KMS-11 (cell line): ENCODE measurements around the gene WBP1.

Source experiments
- H2AFZ ChIP-seq: fragments of 200-600 bp; sonication (generic); 2 replicates; pipeline ENCODE4 v1.6.1; 2016; ENCODE audit warnings: antibody characterized with exemption, mixed run types, low read depth
- H3K27ac ChIP-seq: fragments of 200-600 bp; sonication (generic); 2 replicates; pipeline ENCODE4 v1.6.1; 2016; ENCODE audit warnings: mild to moderate bottlenecking, mixed run types
- H3K27me3 ChIP-seq: fragments of 200-600 bp; sonication (generic); 2 replicates; pipeline ENCODE4 v1.6.1; 2017; ENCODE audit warnings: mild to moderate bottlenecking, low read depth, mixed run types, moderate library complexity; ENCODE audit not compliant: insufficient read depth
- H3K36me3 ChIP-seq: fragments of 200-600 bp; sonication (generic); 2 replicates; pipeline ENCODE4 v1.6.1; 2017; ENCODE audit warnings: mild to moderate bottlenecking, mixed run types; ENCODE audit not compliant: insufficient read depth
- H3K4me1 ChIP-seq: fragments of 200-600 bp; sonication (generic); 2 replicates; pipeline ENCODE4 v1.6.1; 2016; ENCODE audit warnings: mild to moderate bottlenecking, low read depth, mixed run types; ENCODE audit not compliant: poor library complexity, severe bottlenecking
- H3K4me2 ChIP-seq: fragments of 200-600 bp; sonication (generic); 2 replicates; pipeline ENCODE4 v1.7.0; 2016; ENCODE audit warnings: mild to moderate bottlenecking, mixed run types
- H3K4me3 ChIP-seq: fragments of 200-600 bp; sonication (generic); IDR thresholded peaks from 2 replicates; pipeline ENCODE4 v1.6.1; 2017; ENCODE audit warnings: low read depth, low read length, mixed read lengths; ENCODE audit not compliant: insufficient read depth
- H3K79me2 ChIP-seq: fragments of 200-600 bp; sonication (generic); 2 replicates; pipeline ENCODE4 v1.6.1; 2016; ENCODE audit warnings: low read depth, mixed run types; ENCODE audit not compliant: insufficient read depth
- H3K9ac ChIP-seq: fragments of 200-600 bp; sonication (generic); 2 replicates; pipeline ENCODE4 v1.6.1; 2016; ENCODE audit warnings: mild to moderate bottlenecking, mixed run types
- H4K20me1 ChIP-seq: fragments of 200-600 bp; sonication (generic); 2 replicates; pipeline ENCODE4 v1.6.1; 2016; ENCODE audit warnings: mild to moderate bottlenecking, mixed run types; ENCODE audit not compliant: insufficient read depth
- TF ChIP-seq, protein P1 (sequence below): fragments of 200-600 bp; sonication (generic); conservative IDR thresholded peaks from 2 replicates; pipeline ENCODE4 v1.6.1; 2017; ENCODE audit warnings: low read depth, mild to moderate bottlenecking, antibody characterized with exemption, low read length, moderate library complexity, mixed read lengths

Gene WBP1

DNA sequence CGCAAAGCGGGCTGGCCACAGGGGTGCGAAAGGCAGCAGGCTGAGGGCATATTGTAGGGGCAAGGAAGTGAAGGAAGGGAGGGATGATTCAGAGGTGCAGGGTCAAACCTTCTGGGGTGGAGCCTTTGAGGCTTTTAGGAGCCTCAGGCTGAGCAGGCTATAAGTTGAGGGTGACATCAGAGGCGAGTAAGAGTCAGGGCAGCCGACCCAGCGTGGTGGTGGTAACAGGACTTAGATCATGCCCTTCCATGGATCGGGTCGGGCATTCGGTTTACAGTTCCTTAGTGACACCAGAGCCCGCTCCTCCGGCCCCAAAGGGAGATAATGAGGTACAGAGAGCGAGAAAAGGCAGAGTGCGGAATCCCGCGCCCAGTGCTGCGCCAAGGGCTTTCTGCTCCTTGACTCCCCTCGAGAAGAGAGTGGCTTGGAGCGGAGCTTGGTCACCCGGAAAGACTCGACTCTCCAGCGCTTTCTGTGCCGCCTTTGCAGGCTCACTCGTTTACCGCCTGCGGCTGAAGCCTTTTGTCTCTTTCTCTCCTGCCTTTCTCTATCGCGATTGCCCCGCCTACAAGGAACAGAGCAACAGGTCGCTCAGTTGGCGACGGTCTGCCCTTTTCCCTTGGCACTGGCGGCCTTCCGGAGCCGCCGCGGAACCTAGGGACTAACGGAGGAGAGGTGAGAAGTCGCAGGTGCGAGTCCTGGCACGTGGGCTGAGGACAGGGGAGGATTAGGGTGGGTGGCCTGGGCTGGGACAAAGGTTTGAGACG, 40.4 kb downstream of the WBP1 start:
- H3K36me3 ChIP-seq = no peaks in the 10 kb centered on the region
- H3K27me3 ChIP-seq = peaks cover 12% of the 10 kb centered on the region; the same call in 1 of the 2 replicates
- H3K9ac ChIP-seq = no peak overlapping the region
- no peak overlapping the region for H3K4me3 ChIP-seq
- no peaks in the 10 kb centered on the region for H3K79me2 ChIP-seq
- no peak overlapping the region for H3K4me2 ChIP-seq
- TF ChIP-seq, protein P1, sequence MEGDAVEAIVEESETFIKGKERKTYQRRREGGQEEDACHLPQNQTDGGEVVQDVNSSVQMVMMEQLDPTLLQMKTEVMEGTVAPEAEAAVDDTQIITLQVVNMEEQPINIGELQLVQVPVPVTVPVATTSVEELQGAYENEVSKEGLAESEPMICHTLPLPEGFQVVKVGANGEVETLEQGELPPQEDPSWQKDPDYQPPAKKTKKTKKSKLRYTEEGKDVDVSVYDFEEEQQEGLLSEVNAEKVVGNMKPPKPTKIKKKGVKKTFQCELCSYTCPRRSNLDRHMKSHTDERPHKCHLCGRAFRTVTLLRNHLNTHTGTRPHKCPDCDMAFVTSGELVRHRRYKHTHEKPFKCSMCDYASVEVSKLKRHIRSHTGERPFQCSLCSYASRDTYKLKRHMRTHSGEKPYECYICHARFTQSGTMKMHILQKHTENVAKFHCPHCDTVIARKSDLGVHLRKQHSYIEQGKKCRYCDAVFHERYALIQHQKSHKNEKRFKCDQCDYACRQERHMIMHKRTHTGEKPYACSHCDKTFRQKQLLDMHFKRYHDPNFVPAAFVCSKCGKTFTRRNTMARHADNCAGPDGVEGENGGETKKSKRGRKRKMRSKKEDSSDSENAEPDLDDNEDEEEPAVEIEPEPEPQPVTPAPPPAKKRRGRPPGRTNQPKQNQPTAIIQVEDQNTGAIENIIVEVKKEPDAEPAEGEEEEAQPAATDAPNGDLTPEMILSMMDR = no peak
- H3K27ac ChIP-seq = no peak overlapping the region
- peaks cover 10% of the 10 kb centered on the region for H3K4me1 ChIP-seq
- no peaks in the 10 kb centered on the region for H4K20me1 ChIP-seq
- H2AFZ ChIP-seq = no peak overlapping the region

DNA sequence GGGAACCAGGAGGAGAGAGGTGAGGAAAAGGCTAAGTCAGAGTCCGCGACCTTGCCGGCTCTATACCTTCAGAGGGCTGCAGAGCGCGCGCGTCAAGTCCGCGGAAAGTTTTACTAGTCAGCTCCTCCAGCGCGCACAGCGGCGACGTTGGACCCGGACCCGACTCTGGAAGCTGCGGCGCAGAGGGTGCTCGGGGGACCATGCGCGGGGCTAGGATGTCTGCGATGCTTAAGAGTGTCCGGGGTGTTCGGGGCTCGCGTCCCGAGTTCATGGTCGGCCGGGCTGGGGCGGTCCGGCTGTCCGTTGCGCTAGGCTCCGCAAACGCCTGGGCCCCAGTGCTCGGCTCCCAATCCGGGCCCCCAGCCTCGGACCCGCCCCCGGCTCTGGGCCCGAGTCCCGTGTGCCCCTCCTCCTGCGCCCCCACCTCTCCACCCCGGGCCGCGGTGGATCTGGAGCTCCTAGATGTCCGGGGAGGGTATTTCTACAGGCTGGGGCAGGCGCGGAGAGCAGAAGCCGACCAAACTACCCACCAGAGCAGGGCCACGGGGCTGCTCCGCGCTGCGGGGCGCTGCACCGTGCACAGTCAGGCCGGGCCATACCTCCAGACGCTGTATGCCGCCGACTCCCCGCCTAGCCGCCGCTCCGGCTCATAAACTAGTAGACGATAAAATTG, 41.2 kb downstream of the WBP1 start, which contains the start of gene LBX2:
LBX2 (minus strand) TSS at position 337 of the 673 bp plus-strand sequence; CDS start at position 271, 66 bp downstream.
- Histone ChIP-seq H4K20me1 (no peaks in the 10 kb centered on the region), H3K27me3 (peaks cover 12% of the 10 kb centered on the region; the same call in 1 of the 2 replicates), H3K36me3 (no peaks in the 10 kb centered on the region), H3K4me1 (peaks cover 10% of the 10 kb centered on the region), H3K4me3 (no peak within 1 kb of the TSS), H3K9ac (no peak within 1 kb of the TSS), H3K79me2 (no peaks in the 10 kb centered on the region), H2AFZ (no peak within 1 kb of the TSS), H3K4me2 (no peak within 1 kb of the TSS), H3K27ac (no peak within 1 kb of the TSS)
- TF ChIP-seq, protein P1 = no peak

DNA sequence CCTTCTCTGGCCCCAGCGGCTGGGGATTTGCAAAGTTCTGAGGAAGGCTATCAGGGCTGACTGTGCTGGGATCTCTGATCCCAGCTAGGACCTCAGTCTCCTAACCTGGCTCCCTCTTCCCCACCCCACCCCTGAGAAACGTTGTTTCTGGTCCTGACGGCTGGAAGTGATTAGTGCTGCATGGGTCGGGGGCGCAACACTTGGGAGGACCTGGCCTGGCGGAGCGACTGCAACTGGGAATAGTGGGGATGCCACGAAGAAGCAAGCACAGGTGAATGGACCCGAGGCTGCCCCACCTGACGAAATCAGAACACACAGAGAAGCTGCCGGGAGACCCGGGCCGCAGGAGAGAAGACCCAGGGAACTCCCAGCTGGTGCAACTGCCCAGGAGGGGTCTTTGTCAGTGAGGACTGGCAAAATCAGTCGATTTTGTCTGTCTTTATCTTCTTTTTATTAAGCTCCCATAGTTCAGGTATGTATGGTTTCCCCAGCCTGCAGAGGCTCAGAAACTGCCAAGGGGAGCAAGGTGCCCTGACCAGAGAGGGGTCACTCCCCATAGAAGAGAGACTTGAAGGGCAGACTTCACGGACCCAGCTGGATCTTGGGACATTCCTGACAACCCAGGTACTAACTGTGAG, 41.8 kb downstream of the WBP1 start:
- Histone ChIP-seq H3K4me2 (no peak overlapping the region), H3K9ac (no peak overlapping the region), H3K4me3 (no peak overlapping the region), H3K4me1 (peaks cover 10% of the 10 kb centered on the region), H3K27me3 (peaks cover 12% of the 10 kb centered on the region; the same call in 1 of the 2 replicates), H2AFZ (no peak overlapping the region), H3K79me2 (no peaks in the 10 kb centered on the region), H3K36me3 (no peaks in the 10 kb centered on the region), H3K27ac (no peak overlapping the region), H4K20me1 (no peaks in the 10 kb centered on the region)
- TF ChIP-seq, protein P1 = no peak

DNA sequence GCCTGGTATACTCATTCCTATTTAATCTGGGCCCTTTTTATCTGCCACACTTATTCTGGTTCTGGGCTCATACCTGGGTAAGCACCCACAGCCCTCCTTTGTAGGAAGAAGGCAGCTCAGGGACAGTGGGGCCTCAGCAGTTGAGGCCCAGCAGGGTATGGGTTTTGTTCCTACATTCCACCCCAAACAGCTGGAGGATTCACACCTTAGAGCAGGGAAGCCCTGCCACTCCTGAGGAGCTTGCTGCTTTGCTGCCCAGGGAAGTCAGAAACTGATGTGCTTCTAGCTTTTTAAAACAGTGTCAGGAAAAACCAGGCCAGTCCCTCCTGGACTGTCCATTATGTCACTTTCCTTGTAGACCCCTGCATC, 42.3 kb downstream of the WBP1 start:
- Histone ChIP-seq H3K4me3 (no peak overlapping the region), H3K79me2 (no peaks in the 10 kb centered on the region), H3K36me3 (no peaks in the 10 kb centered on the region), H3K9ac (no peak overlapping the region), H4K20me1 (no peaks in the 10 kb centered on the region), H2AFZ (no peak overlapping the region), H3K4me1 (peaks cover 10% of the 10 kb centered on the region), H3K27me3 (peaks cover 12% of the 10 kb centered on the region; the same call in 1 of the 2 replicates), H3K27ac (no peak overlapping the region), H3K4me2 (no peak overlapping the region)
- TF ChIP-seq, protein P1 = no peak
